ENCODE data around the gene NSF. TPM values are rescaled to one million over a fixed set of nuclear protein-coding genes. Genes with fewer than 3 reads are reported as not detected.
"Not testable (repeated sequence)": the region's sequence is repeated elsewhere in the genome, so short reads cannot be mapped to it uniquely, and the experiment has no call there.

The NSF gene
- total RNA-seq, 1 donor from 2014 or later = 43.0 TPM

GRCh38 chr17:46659702-46660101 lies 69.2 kb downstream of the NSF start:
- not testable (repeated sequence) for H3F3A ChIP-seq (ENCODE audit: low read depth); H3K27ac ChIP-seq; DNase-seq (ENCODE audit: low spot score); H3K4me3 ChIP-seq; H3K4me1 ChIP-seq; H3K9ac ChIP-seq; H3K4me1 Mint-ChIP-seq; H3K27me3 Mint-ChIP-seq (ENCODE audit: insufficient read depth, low read depth); H3K79me2 ChIP-seq (ENCODE audit: low read depth); H4K20me1 ChIP-seq (ENCODE audit: low read depth); H3K4me3 Mint-ChIP-seq; H2AFZ ChIP-seq (replicated peaks); H3K36me3 ChIP-seq; H3K9me3 ChIP-seq (ENCODE audit: low read depth); H3K36me3 Mint-ChIP-seq; H3K27ac Mint-ChIP-seq; H3K4me2 ChIP-seq; H3K9me3 Mint-ChIP-seq; H3K27me3 ChIP-seq

GRCh38 chr17:46663123-46663522 lies 72.7 kb downstream of the NSF start:
- H3K27ac ChIP-seq; H2AFZ ChIP-seq (replicated peaks); H3K27ac Mint-ChIP-seq; H4K20me1 ChIP-seq (ENCODE audit: low read depth); H3K79me2 ChIP-seq (ENCODE audit: low read depth); H3K27me3 ChIP-seq; DNase-seq (ENCODE audit: low spot score); H3K4me1 Mint-ChIP-seq; H3K9me3 Mint-ChIP-seq; H3F3A ChIP-seq (ENCODE audit: low read depth); H3K9me3 ChIP-seq (ENCODE audit: low read depth); H3K27me3 Mint-ChIP-seq (ENCODE audit: insufficient read depth, low read depth); H3K4me3 Mint-ChIP-seq; H3K9ac ChIP-seq; H3K4me1 ChIP-seq; H3K4me3 ChIP-seq; H3K4me2 ChIP-seq; H3K36me3 Mint-ChIP-seq; H3K36me3 ChIP-seq: not testable (repeated sequence)

- H3K79me2 ChIP-seq (ENCODE audit: low read depth); H2AFZ ChIP-seq (replicated peaks); H3K4me1 Mint-ChIP-seq; H3K4me3 Mint-ChIP-seq; H3K9me3 Mint-ChIP-seq; H3F3A ChIP-seq (ENCODE audit: low read depth); H3K9me3 ChIP-seq (ENCODE audit: low read depth); H3K4me3 ChIP-seq; H3K27me3 Mint-ChIP-seq (ENCODE audit: insufficient read depth, low read depth); H3K27me3 ChIP-seq; H3K27ac Mint-ChIP-seq; H3K4me1 ChIP-seq; H3K9ac ChIP-seq; H3K27ac ChIP-seq; H4K20me1 ChIP-seq (ENCODE audit: low read depth); H3K36me3 ChIP-seq; DNase-seq (ENCODE audit: low spot score); H3K36me3 Mint-ChIP-seq; H3K4me2 ChIP-seq: not testable (repeated sequence)
Measured at GRCh38 chr17:46663552-46663951, 73.1 kb downstream of the NSF start.

- H3K4me2 ChIP-seq; H4K20me1 ChIP-seq (ENCODE audit: low read depth); H3K27ac Mint-ChIP-seq; H3F3A ChIP-seq (ENCODE audit: low read depth); H3K27me3 Mint-ChIP-seq (ENCODE audit: insufficient read depth, low read depth); H3K4me3 ChIP-seq; H2AFZ ChIP-seq (replicated peaks); DNase-seq (ENCODE audit: low spot score); H3K79me2 ChIP-seq (ENCODE audit: low read depth); H3K9ac ChIP-seq; H3K9me3 ChIP-seq (ENCODE audit: low read depth); H3K4me1 Mint-ChIP-seq; H3K9me3 Mint-ChIP-seq; H3K36me3 Mint-ChIP-seq; H3K4me3 Mint-ChIP-seq; H3K4me1 ChIP-seq; H3K27me3 ChIP-seq; H3K36me3 ChIP-seq; H3K27ac ChIP-seq: not testable (repeated sequence)
Measured at GRCh38 chr17:46665969-46666368, 75.5 kb downstream of the NSF start.

- DNase-seq (ENCODE audit: low spot score); H3K4me2 ChIP-seq; H3K79me2 ChIP-seq (ENCODE audit: low read depth); H3K36me3 ChIP-seq; H3K27me3 ChIP-seq; H4K20me1 ChIP-seq (ENCODE audit: low read depth); H2AFZ ChIP-seq (replicated peaks); H3K27ac ChIP-seq; H3K4me3 Mint-ChIP-seq; H3K4me1 Mint-ChIP-seq; H3K27ac Mint-ChIP-seq; H3K4me1 ChIP-seq; H3K36me3 Mint-ChIP-seq; H3K4me3 ChIP-seq; H3K9ac ChIP-seq; H3K27me3 Mint-ChIP-seq (ENCODE audit: insufficient read depth, low read depth); H3K9me3 ChIP-seq (ENCODE audit: low read depth); H3K9me3 Mint-ChIP-seq; H3F3A ChIP-seq (ENCODE audit: low read depth): not testable (repeated sequence)
Measured at GRCh38 chr17:46670789-46671188, 80.3 kb downstream of the NSF start.

- DNase-seq (ENCODE audit: low spot score); H3K4me1 Mint-ChIP-seq; H3K4me3 Mint-ChIP-seq; H3F3A ChIP-seq (ENCODE audit: low read depth); H3K27me3 Mint-ChIP-seq (ENCODE audit: insufficient read depth, low read depth); H3K27ac ChIP-seq; H2AFZ ChIP-seq (replicated peaks); H3K36me3 Mint-ChIP-seq; H3K79me2 ChIP-seq (ENCODE audit: low read depth); H3K4me1 ChIP-seq; H3K9me3 Mint-ChIP-seq; H3K27me3 ChIP-seq; H3K27ac Mint-ChIP-seq; H3K9me3 ChIP-seq (ENCODE audit: low read depth); H3K4me3 ChIP-seq; H3K9ac ChIP-seq; H3K4me2 ChIP-seq; H4K20me1 ChIP-seq (ENCODE audit: low read depth); H3K36me3 ChIP-seq: not testable (repeated sequence)
Measured at GRCh38 chr17:46672777-46673176, 82.3 kb downstream of the NSF start.

GRCh38 chr17:46677819-46678218 lies 87.3 kb downstream of the NSF start:
- not testable (repeated sequence) for H3K9me3 ChIP-seq (ENCODE audit: low read depth); H3K36me3 Mint-ChIP-seq; H3K27ac ChIP-seq; H3K4me1 Mint-ChIP-seq; H3K27me3 ChIP-seq; H3K4me3 ChIP-seq; H3F3A ChIP-seq (ENCODE audit: low read depth); H3K36me3 ChIP-seq; H3K79me2 ChIP-seq (ENCODE audit: low read depth); H3K9me3 Mint-ChIP-seq; H3K27ac Mint-ChIP-seq; H3K4me3 Mint-ChIP-seq; H3K4me1 ChIP-seq; H3K9ac ChIP-seq; H4K20me1 ChIP-seq (ENCODE audit: low read depth); H3K4me2 ChIP-seq; DNase-seq (ENCODE audit: low spot score); H2AFZ ChIP-seq (replicated peaks); H3K27me3 Mint-ChIP-seq (ENCODE audit: insufficient read depth, low read depth)

- not testable (repeated sequence) for H2AFZ ChIP-seq (replicated peaks); H3K27ac Mint-ChIP-seq; H3K4me3 ChIP-seq; H3K27me3 Mint-ChIP-seq (ENCODE audit: insufficient read depth, low read depth); H3K36me3 ChIP-seq; H3K79me2 ChIP-seq (ENCODE audit: low read depth); H3K36me3 Mint-ChIP-seq; H3K4me2 ChIP-seq; H3K27me3 ChIP-seq; H3K4me3 Mint-ChIP-seq; DNase-seq (ENCODE audit: low spot score); H3K9me3 ChIP-seq (ENCODE audit: low read depth); H3F3A ChIP-seq (ENCODE audit: low read depth); H3K4me1 ChIP-seq; H3K9ac ChIP-seq; H3K9me3 Mint-ChIP-seq; H3K4me1 Mint-ChIP-seq; H3K27ac ChIP-seq; H4K20me1 ChIP-seq (ENCODE audit: low read depth)
Measured at GRCh38 chr17:46683653-46684052, 93.2 kb downstream of the NSF start.

- not testable (repeated sequence) for H3K27ac ChIP-seq; H3K4me1 ChIP-seq; H3K9me3 ChIP-seq (ENCODE audit: low read depth); H3K4me2 ChIP-seq; H3K4me3 Mint-ChIP-seq; H3K4me3 ChIP-seq; H3K27me3 ChIP-seq; H3K27me3 Mint-ChIP-seq (ENCODE audit: insufficient read depth, low read depth); H3K79me2 ChIP-seq (ENCODE audit: low read depth); H3K4me1 Mint-ChIP-seq; H3F3A ChIP-seq (ENCODE audit: low read depth); H3K27ac Mint-ChIP-seq; H4K20me1 ChIP-seq (ENCODE audit: low read depth); DNase-seq (ENCODE audit: low spot score); H3K9ac ChIP-seq; H3K36me3 Mint-ChIP-seq; H2AFZ ChIP-seq (replicated peaks); H3K36me3 ChIP-seq; H3K9me3 Mint-ChIP-seq
Measured at GRCh38 chr17:46685284-46685683, 94.8 kb downstream of the NSF start.

All from neural progenitor cell (in vitro differentiated cells).